GM23338 (cell line): ENCODE data around the gene TDRD7. TPM values are rescaled to one million over a fixed set of nuclear protein-coding genes. Genes with fewer than 3 reads are reported as not detected.
A peak's percentile ranks its signal among the peaks of the same experiment; 100 is the strongest.

ENCODE experiments used
- ATAC-seq: fragments of 200-7000 bp; cut with Tn5 transposase; 3 replicates; pipeline ENCODE4 v1.9.1; 2020
- DNase-seq: peaks from one replicate; pipeline ENCODE4 v3.0.0-alpha.2; 2015; ENCODE audit warnings: low spot score
- H2AFZ ChIP-seq: fragments of 200-600 bp; sonication (generic); 2 replicates; pipeline ENCODE4 v1.8.0; 2016; ENCODE audit warnings: antibody characterized with exemption, mild to moderate bottlenecking, moderate library complexity
- H3F3A ChIP-seq: fragments of 200-600 bp; sonication (generic); replicated peaks from 2 replicates; pipeline ENCODE4 v1.8.0; 2017; ENCODE audit warnings: antibody characterized with exemption, mixed run types, low read depth
- H3K27ac ChIP-seq: fragments of 200-600 bp; sonication (generic); 2 replicates; pipeline ENCODE4 v1.6.1; 2016; ENCODE audit warnings: low read depth
- H3K27me3 ChIP-seq: fragments of 200-600 bp; sonication (generic); 2 replicates; pipeline ENCODE4 v1.8.0; 2016; ENCODE audit warnings: mild to moderate bottlenecking, mixed run types, moderate library complexity; ENCODE audit not compliant: insufficient read depth
- H3K36me3 ChIP-seq: fragments of 200-600 bp; sonication (generic); 2 replicates; pipeline ENCODE4 v1.8.0; 2016; ENCODE audit warnings: mild to moderate bottlenecking; ENCODE audit not compliant: insufficient read depth
- H3K4me1 ChIP-seq: fragments of 200-600 bp; sonication (generic); 2 replicates; pipeline ENCODE4 v1.8.0; 2016; ENCODE audit warnings: mild to moderate bottlenecking, moderate library complexity; ENCODE audit not compliant: insufficient read depth
- H3K4me2 ChIP-seq: fragments of 200-600 bp; sonication (generic); 2 replicates; pipeline ENCODE4 v1.7.1; 2017; ENCODE audit warnings: mixed run types
- H3K4me3 ChIP-seq: fragments of 200-600 bp; sonication (generic); 2 replicates; pipeline ENCODE4 v1.6.1; 2016; ENCODE audit warnings: mixed run types
- H3K79me2 ChIP-seq: fragments of 200-600 bp; sonication (generic); replicated peaks from 2 replicates; pipeline ENCODE4 v1.8.0; 2017; ENCODE audit warnings: mild to moderate bottlenecking; ENCODE audit not compliant: insufficient read depth
- H3K9me2 ChIP-seq: fragments of 200-600 bp; sonication (generic); 2 replicates; pipeline ENCODE4 v1.8.0; 2017; ENCODE audit not compliant: insufficient read depth
- H4K20me1 ChIP-seq: fragments of 200-600 bp; sonication (generic); replicated peaks from 2 replicates; pipeline ENCODE4 v1.8.0; 2017; ENCODE audit warnings: mild to moderate bottlenecking; ENCODE audit not compliant: insufficient read depth
- H3K27ac Mint-ChIP-seq: 2 replicates; pipeline ENCODE4 v1.8.0; 2020; ENCODE audit warnings: inconsistent platforms, mild to moderate bottlenecking, moderate library complexity, mixed read lengths
- H3K27me3 Mint-ChIP-seq: 3 replicates; pipeline ENCODE4 v1.8.0; 2022; ENCODE audit warnings: low read depth, mild to moderate bottlenecking, moderate library complexity, mixed read lengths, inconsistent platforms; ENCODE audit not compliant: insufficient read depth, poor library complexity
- H3K36me3 Mint-ChIP-seq: 3 replicates; pipeline ENCODE4 v1.8.0; 2021; ENCODE audit warnings: low read depth, mild to moderate bottlenecking, inconsistent platforms, moderate library complexity, mixed read lengths
- H3K4me1 Mint-ChIP-seq: 3 replicates; pipeline ENCODE4 v1.8.0; 2020; ENCODE audit warnings: mild to moderate bottlenecking, inconsistent platforms, mixed read lengths
- H3K4me3 Mint-ChIP-seq: 3 replicates; pipeline ENCODE4 v1.8.0; 2021; ENCODE audit warnings: moderate library complexity, mild to moderate bottlenecking, inconsistent platforms, mixed read lengths
- H3K9me3 Mint-ChIP-seq: 3 replicates; pipeline ENCODE4 v1.8.0; 2020; ENCODE audit warnings: moderate library complexity, mild to moderate bottlenecking, inconsistent platforms, mixed read lengths
- CREB1 ChIP-seq: fragments of 250-450 bp; sonication (Bioruptor Pico); IDR thresholded peaks from 2 replicates; pipeline ENCODE4 v1.5.0; 2020; ENCODE audit warnings: low read depth, mild to moderate bottlenecking, moderate library complexity
- EZH2 ChIP-seq: fragments of 200-600 bp; sonication (generic); IDR thresholded peaks from one replicate; pipeline ENCODE4 v1.8.0; 2017; ENCODE audit warnings: antibody characterized with exemption, mild to moderate bottlenecking, low read depth; ENCODE audit not compliant: unreplicated experiment
- JUNB ChIP-seq: IDR thresholded peaks from one replicate; pipeline ENCODE4 v1.6.1; 2016; ENCODE audit warnings: antibody characterized with exemption; ENCODE audit not compliant: unreplicated experiment
- NANOG ChIP-seq: IDR thresholded peaks from 2 replicates; pipeline ENCODE4 v1.6.1; 2016; ENCODE audit warnings: antibody characterized with exemption, borderline replicate concordance
- POLR2AphosphoS5 ChIP-seq: IDR thresholded peaks from 2 replicates; pipeline ENCODE4 v1.6.1; 2016; ENCODE audit warnings: antibody characterized with exemption, low read depth
- STAT1 ChIP-seq: IDR thresholded peaks from one replicate; pipeline ENCODE4 v1.6.1; 2016; ENCODE audit warnings: antibody characterized with exemption; ENCODE audit not compliant: unreplicated experiment
- ZNF114 ChIP-seq: fragments of 250-450 bp; sonication (Bioruptor Pico); IDR thresholded peaks from 2 replicates; pipeline ENCODE4 v1.5.0; 2020; ENCODE audit warnings: mild to moderate bottlenecking, moderate library complexity
- ZNF331 ChIP-seq: fragments of 250-450 bp; sonication (Bioruptor Pico); IDR thresholded peaks from 2 replicates; pipeline ENCODE4 v1.5.0; 2020; ENCODE audit warnings: low read depth, mild to moderate bottlenecking, moderate library complexity
- polyA plus RNA-seq: library from polyadenylated mRNA; unstranded; fragments of >200 nt; fragmentation: Nextera tagmentation; extraction: Ambion mirVana; gene quantifications from 2 replicates; pipeline ENCODE4 v1.2.1, GENCODE V29; 2016
- total RNA-seq: library from RNA; depleted of rRNA; stranded (reverse); fragments of >200 nt; shearing (Covaris generic); gene quantifications from 2 replicates; pipeline ENCODE4 v1.2.3, GENCODE V29; 2014
- TF ChIP-seq, protein P1 (sequence below): IDR thresholded peaks from 2 replicates; pipeline ENCODE4 v1.6.1; 2016; ENCODE audit warnings: antibody characterized with exemption
- TF ChIP-seq, protein P2 (sequence below), 2 experiments: fragments of 200-600 bp in 1 of 2; sonication (generic) in 1 of 2; conservative IDR thresholded peaks; 2 replicates each; pipeline versions ENCODE4 v1.5.1 to v1.6.1; 2016 to 2017; ENCODE audit warnings: antibody characterized with exemption in 2 of 2, low read depth in 2 of 2, mild to moderate bottlenecking in 2 of 2, moderate library complexity in 1 of 2
- TF ChIP-seq, protein P3 (sequence below): IDR thresholded peaks from one replicate; pipeline ENCODE4 v1.6.1; 2018; ENCODE audit warnings: antibody characterized with exemption; ENCODE audit not compliant: unreplicated experiment

Gene TDRD7
- total and polyA plus RNA-seq, 2 experiments from 2014 or later, result 1.7 to 3.1 TPM

DNA sequence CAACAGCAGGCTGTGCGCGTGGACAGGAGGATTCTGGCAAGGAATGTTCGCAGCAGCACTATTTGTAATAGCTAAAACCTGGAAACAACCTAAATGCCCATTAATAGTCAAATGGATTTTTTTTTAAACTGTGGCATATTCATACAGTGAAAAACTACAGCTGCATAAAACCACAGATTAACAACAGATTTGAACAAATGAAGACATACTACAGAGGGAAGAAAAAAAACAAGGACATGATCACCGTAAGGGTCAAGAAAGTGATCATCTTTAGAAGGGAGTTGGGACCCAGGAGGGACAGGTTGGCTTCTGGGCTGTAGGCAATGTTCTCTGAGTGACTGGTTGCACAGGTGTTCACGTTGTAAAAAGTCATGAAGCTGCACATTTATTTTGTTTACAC lies 88.4 kb downstream of the TDRD7 start (continued):
- TF ChIP-seq, protein P1, sequence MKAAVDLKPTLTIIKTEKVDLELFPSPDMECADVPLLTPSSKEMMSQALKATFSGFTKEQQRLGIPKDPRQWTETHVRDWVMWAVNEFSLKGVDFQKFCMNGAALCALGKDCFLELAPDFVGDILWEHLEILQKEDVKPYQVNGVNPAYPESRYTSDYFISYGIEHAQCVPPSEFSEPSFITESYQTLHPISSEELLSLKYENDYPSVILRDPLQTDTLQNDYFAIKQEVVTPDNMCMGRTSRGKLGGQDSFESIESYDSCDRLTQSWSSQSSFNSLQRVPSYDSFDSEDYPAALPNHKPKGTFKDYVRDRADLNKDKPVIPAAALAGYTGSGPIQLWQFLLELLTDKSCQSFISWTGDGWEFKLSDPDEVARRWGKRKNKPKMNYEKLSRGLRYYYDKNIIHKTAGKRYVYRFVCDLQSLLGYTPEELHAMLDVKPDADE, result no peak
- TF ChIP-seq NANOG, result no peak

DNA sequence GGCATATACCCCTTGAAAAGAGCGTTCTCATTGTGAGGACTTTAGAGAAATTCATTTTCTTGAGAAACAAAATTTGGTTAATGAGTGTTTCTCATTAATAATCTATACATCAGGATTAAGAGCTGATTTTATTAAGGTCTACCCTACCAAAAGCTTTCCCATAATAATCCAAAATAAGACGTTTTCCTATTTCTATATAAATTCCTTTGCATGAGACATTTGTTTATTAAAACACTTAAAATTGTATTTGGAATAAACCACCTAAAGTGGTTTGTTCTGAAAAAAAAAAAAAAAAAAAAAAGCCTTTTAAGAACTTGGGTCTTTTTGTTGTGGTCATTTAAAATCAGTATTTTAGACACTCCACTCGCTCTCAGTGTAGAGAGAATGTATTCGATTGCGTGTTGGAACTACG lies 88.9 kb downstream of the TDRD7 start:
- peaks cover 11% of the 10 kb centered on the region for H3K4me1 Mint-ChIP-seq
- ATAC-seq (no peak), DNase-seq (no peak)
- H3K4me3 Mint-ChIP-seq, result peak overlapping the region; percentile 79
- H3K4me3 ChIP-seq, result peak overlapping the region; percentile 58
- H3K27me3 ChIP-seq, result peaks cover 70% of the 10 kb centered on the region
- H3K4me2 ChIP-seq, result peak overlapping the region; percentile 78
- H3K9me2 ChIP-seq, result peaks cover 10% of the 10 kb centered on the region
- no peaks in the 10 kb centered on the region for H4K20me1 ChIP-seq
- H3K27ac ChIP-seq, result no peak overlapping the region
- H3K27ac Mint-ChIP-seq, result no peak overlapping the region
- no peaks in the 10 kb centered on the region for H3K36me3 ChIP-seq
- peaks cover 10% of the 10 kb centered on the region; the same call in 1 of the 3 replicates for H3K9me3 Mint-ChIP-seq
- peak; percentile 65 for TF ChIP-seq EZH2
- TF ChIP-seq, protein P1, result no peak
- no peak for TF ChIP-seq POLR2AphosphoS5
- no peaks in the 10 kb centered on the region for H3K79me2 ChIP-seq
- peaks cover 62% of the 10 kb centered on the region for H3K27me3 Mint-ChIP-seq
- H3F3A ChIP-seq, result no peaks in the 10 kb centered on the region; the same call in 1 of the 2 replicates
- H3K4me1 ChIP-seq, result peaks cover 11% of the 10 kb centered on the region
- H2AFZ ChIP-seq, result no peak overlapping the region
- H3K36me3 Mint-ChIP-seq, result peaks cover 8% of the 10 kb centered on the region

DNA sequence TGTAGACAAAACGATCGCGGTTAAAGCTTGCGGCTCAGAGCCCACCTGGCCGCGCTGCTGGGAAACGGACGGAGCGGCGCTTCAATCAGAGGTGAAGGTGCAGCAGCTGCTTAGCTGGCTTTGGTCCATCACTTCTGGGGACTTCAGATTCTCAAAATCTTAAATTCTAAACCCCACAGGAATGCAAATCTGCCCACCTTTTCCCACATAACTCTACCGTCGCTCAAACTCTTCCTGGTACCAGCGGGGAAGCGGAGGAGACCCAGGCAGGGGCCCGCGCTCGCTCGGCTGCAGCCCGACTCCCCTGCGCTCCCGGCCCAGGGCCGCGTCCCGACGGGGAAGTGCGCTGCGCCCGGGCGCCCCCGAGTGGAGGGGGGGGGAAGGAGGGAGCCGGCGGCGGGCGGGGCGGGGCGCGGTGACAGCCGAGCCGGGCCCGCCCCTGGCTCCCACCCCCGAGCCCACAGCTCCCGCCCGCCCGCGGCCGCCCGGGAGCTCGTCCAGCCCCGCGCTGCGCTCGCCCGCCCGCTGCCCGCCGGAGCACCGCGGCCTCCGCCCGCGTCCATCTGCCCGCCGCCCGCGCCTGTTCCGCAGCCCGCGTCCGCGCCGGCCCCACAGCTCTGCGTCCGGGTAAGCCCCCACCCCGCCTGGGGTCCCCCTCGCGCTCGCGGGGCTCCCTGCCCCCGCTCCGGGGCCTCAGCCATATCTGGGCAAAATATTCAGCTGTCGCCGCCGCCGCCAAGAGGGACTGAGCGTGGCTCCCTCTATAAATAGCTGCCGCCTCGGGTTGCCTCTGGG lies 89.5 kb downstream of the TDRD7 start, which contains the start of gene TMOD1:
TMOD1 (plus strand) TSS at position 490 of the 795 bp plus-strand sequence. CDS start 22,523 bp downstream, outside the sequence.
- Mint-ChIP-seq H3K27me3 (peaks cover 61% of the 10 kb centered on the region), H3K4me3 (peak within 1 kb of the TSS; percentile 79), H3K4me1 (peaks cover 11% of the 10 kb centered on the region), H3K9me3 (peaks cover 10% of the 10 kb centered on the region; the same call in 1 of the 3 replicates), H3K36me3 (peaks cover 8% of the 10 kb centered on the region), H3K27ac (no peak within 1 kb of the TSS)
- Histone ChIP-seq H3K27ac (no peak within 1 kb of the TSS), H3K9me2 (peaks cover 9% of the 10 kb centered on the region; the same call in 1 of the 2 replicates), H3F3A (no peaks in the 10 kb centered on the region; the same call in 1 of the 2 replicates), H3K36me3 (no peaks in the 10 kb centered on the region), H3K4me3 (peak within 1 kb of the TSS; percentile 80), H3K79me2 (no peaks in the 10 kb centered on the region), H3K27me3 (peaks cover 76% of the 10 kb centered on the region), H3K4me2 (peak within 1 kb of the TSS; percentile 98), H4K20me1 (no peaks in the 10 kb centered on the region), H2AFZ (peak within 1 kb of the TSS; percentile 98), H3K4me1 (peaks cover 11% of the 10 kb centered on the region)
- ATAC-seq (peak; percentile 53), DNase-seq (peak; percentile 73)
- TF ChIP-seq ZNF331 (CRISPR knock-in tag) (no peak), JUNB (no peak), EZH2 (peak; percentile 17), ZNF114 (no peak), CREB1 (CRISPR knock-in tag) (no peak), STAT1 (no peak), POLR2AphosphoS5 (no peak)
- TF ChIP-seq, protein P2, sequence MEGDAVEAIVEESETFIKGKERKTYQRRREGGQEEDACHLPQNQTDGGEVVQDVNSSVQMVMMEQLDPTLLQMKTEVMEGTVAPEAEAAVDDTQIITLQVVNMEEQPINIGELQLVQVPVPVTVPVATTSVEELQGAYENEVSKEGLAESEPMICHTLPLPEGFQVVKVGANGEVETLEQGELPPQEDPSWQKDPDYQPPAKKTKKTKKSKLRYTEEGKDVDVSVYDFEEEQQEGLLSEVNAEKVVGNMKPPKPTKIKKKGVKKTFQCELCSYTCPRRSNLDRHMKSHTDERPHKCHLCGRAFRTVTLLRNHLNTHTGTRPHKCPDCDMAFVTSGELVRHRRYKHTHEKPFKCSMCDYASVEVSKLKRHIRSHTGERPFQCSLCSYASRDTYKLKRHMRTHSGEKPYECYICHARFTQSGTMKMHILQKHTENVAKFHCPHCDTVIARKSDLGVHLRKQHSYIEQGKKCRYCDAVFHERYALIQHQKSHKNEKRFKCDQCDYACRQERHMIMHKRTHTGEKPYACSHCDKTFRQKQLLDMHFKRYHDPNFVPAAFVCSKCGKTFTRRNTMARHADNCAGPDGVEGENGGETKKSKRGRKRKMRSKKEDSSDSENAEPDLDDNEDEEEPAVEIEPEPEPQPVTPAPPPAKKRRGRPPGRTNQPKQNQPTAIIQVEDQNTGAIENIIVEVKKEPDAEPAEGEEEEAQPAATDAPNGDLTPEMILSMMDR (conservative IDR thresholded peaks at IDR 0.05; ENCODE audit: low read depth in 2 of 2), result peak in 1 of 2 experiments; percentile 52; a peak in 2 of 4 replicates
- TF ChIP-seq, protein P3, sequence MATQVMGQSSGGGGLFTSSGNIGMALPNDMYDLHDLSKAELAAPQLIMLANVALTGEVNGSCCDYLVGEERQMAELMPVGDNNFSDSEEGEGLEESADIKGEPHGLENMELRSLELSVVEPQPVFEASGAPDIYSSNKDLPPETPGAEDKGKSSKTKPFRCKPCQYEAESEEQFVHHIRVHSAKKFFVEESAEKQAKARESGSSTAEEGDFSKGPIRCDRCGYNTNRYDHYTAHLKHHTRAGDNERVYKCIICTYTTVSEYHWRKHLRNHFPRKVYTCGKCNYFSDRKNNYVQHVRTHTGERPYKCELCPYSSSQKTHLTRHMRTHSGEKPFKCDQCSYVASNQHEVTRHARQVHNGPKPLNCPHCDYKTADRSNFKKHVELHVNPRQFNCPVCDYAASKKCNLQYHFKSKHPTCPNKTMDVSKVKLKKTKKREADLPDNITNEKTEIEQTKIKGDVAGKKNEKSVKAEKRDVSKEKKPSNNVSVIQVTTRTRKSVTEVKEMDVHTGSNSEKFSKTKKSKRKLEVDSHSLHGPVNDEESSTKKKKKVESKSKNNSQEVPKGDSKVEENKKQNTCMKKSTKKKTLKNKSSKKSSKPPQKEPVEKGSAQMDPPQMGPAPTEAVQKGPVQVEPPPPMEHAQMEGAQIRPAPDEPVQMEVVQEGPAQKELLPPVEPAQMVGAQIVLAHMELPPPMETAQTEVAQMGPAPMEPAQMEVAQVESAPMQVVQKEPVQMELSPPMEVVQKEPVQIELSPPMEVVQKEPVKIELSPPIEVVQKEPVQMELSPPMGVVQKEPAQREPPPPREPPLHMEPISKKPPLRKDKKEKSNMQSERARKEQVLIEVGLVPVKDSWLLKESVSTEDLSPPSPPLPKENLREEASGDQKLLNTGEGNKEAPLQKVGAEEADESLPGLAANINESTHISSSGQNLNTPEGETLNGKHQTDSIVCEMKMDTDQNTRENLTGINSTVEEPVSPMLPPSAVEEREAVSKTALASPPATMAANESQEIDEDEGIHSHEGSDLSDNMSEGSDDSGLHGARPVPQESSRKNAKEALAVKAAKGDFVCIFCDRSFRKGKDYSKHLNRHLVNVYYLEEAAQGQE, result no peak
- TF ChIP-seq, protein P1, result no peak
